PC-3 (cell line): Measurements from ENCODE around the gene SLC30A3.
"Not testable (repeated sequence)": the region's sequence is repeated elsewhere in the genome, so short reads cannot be mapped to it uniquely, and the experiment has no call there.

Experiments used
- CTCF ChIP-seq: fragments of 300-600 bp; sonication (generic); conservative IDR thresholded peaks from 2 replicates; pipeline ENCODE4 v1.5.1; 2017; ENCODE audit warnings: antibody characterized with exemption, low read depth, mild to moderate bottlenecking, low read length
- EZH2 ChIP-seq: fragments of 300-600 bp; sonication (generic); IDR thresholded peaks from one replicate; pipeline ENCODE4 v1.6.1; 2017; ENCODE audit warnings: antibody characterized with exemption, mild to moderate bottlenecking, low read length; ENCODE audit not compliant: unreplicated experiment

- not testable (repeated sequence) for TF ChIP-seq CTCF, EZH2
Measured at GRCh38 chr2:27272537-27273522, 10.0 kb upstream of the SLC30A3 start.
